Neutrophil (primary cell): ENCODE results near the gene RGS19.

Experiments used
- H3K27ac ChIP-seq: fragments of 200-600 bp; sonication (generic); 2 replicates; pipeline ENCODE4 v1.5.1; 2016; ENCODE audit warnings: mild to moderate bottlenecking, moderate library complexity
- H3K27me3 ChIP-seq: fragments of 200-600 bp; sonication (generic); 2 replicates; pipeline ENCODE4 v1.6.0; 2016; ENCODE audit warnings: mild to moderate bottlenecking
- H3K36me3 ChIP-seq: fragments of 200-600 bp; sonication (generic); 2 replicates; pipeline ENCODE4 v1.5.1; 2017
- H3K4me1 ChIP-seq, 2 experiments: fragments of 200-600 bp in 1 of 2; sonication (generic) in 1 of 2; 1 replicate in 1 of 2; 2 replicates in 1 of 2; pipeline versions ENCODE4 v1.5.1 to v1.6.1; 2013 to 2016; ENCODE audit warnings: low read depth in 1 of 2, low read length in 1 of 2, mild to moderate bottlenecking in 1 of 2, moderate library complexity in 1 of 2; ENCODE audit not compliant: control insufficient read depth in 1 of 2, insufficient read depth in 1 of 2
- H3K4me3 ChIP-seq, 2 experiments: fragments of 200-600 bp in 1 of 2; sonication (generic) in 1 of 2; 1 replicate in 1 of 2; 2 replicates in 1 of 2; pipeline ENCODE4 v1.5.1; 2013 to 2016; ENCODE audit warnings: low read depth in 1 of 2, low read length in 1 of 2, mild to moderate bottlenecking in 1 of 2, moderate library complexity in 1 of 2
- H3K9me3 ChIP-seq: fragments of 200-600 bp; sonication (generic); 2 replicates; pipeline ENCODE4 v1.5.1; 2016
- CTCF ChIP-seq: fragments of 200-600 bp; sonication (generic); IDR thresholded peaks from 2 replicates; pipeline ENCODE4 v1.5.1; 2016; ENCODE audit warnings: antibody characterized with exemption

RGS19 gene

DNA sequence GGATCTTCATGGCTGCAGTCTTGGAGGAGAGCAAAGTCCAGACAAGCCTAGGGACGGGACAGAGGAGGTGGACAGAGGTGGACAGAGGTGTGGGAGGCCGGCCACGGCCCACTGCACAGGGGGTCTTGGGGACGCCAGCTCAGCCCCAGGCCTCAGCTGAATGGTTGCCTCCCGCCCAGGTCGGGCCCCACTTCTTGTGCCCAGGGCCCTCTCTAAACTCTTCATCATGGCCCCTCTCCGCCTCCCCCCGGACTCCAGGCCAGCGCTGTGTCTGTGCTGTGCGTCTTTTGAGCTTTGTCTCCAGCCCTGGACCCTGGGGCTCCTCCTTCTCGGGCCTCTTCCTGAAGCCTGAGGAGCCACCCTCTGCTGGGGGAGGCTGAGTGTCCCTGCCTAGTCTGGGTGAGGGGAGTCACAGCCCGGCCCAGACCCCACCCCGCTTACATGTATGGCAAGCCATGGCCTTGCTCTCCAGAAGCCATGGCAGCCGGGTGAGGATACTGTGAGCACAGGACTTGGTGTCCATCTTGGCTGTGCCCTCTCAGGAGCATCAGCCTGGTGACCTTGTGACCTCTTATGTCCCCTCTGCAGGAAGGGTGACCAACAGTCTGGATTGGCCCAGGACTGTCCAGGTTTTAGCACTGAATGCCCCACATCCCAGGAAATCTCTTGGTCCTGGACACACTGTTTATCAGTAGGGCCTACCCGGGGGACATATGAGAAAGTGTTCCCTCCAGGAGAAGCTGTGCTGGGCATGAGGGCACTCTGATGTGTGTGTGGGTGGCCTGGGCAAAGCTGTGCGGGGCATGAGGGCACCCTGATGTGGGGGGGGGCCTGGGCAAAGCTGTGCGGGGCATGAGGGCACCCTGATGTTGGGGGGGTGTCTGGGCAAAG, 37.5 kb upstream of the RGS19 start:
- Histone ChIP-seq H3K4me1 (peaks cover 6 to 9% of the 10 kb centered on the region in 2 experiments), H3K9me3 (no peaks in the 10 kb centered on the region), H3K36me3 (no peaks in the 10 kb centered on the region), H3K27ac (no peak overlapping the region), H3K27me3 (peaks cover 17% of the 10 kb centered on the region), H3K4me3 (no peak overlapping the region)
- no peak for TF ChIP-seq CTCF

DNA sequence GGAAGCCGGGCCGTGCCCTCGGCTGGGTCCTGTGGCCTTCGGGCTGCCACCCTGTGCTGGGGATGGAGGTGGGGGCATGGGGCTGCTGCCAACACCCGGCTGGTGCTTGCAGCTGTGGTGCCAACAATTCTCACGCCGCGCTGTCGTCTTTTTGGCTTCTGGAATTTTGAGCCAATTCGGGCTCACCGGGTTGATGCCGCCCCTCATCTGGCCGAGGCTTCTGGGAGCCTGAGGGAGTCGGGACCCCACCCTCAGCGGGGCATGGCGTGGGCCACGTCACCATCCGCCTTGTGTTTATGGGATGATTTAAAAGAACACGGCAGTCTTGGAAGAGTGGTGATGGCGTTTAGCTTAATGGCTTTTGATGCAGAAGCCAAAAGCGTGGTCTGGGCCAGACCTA, 36.7 kb upstream of the RGS19 start:
- peaks cover 9% of the 10 kb centered on the region for H3K27me3 ChIP-seq
- no peak for TF ChIP-seq CTCF
- H3K27ac ChIP-seq: no peak overlapping the region
- H3K9me3 ChIP-seq: no peaks in the 10 kb centered on the region
- H3K4me3 ChIP-seq: no peak overlapping the region
- no peaks in the 10 kb centered on the region for H3K36me3 ChIP-seq
- H3K4me1 ChIP-seq: peaks cover 6 to 9% of the 10 kb centered on the region in 2 experiments

DNA sequence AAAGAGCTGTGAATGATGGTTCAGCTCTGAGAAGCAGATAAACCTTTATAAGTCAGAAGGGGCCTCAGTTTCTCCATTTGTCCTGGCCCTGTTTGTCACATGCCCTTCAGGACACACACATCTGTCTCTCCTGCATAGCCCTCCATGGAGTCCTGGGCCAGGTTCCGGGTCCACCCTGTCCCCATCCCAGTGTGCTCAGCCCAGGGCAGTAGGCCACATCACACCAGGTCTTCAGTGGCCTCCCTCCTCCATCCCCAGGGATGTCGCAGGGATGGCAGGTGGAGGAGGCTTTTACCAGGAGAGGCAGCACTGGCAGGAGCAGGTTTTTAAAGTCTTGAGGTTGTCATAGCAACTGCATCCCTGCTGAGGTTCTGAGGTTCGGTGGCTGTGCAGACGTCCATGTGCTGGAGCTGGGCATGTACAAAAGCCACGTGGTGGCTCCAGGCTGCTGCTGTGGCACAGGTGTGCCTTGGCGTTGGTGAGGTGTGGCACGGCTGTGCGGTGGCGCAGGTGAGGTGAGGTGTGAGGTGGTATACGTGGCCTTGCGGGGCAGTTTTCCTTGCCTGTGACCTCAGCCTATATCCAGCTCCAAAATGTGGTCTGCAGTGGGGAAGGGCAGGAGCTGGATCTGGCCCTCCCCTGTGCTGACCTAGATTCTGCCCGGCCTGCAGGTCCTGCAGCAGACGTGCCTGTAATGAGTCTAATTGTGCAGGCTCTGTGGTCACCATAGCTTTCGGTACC, 36.0 kb upstream of the RGS19 start:
- Histone ChIP-seq H3K9me3 (no peaks in the 10 kb centered on the region), H3K27ac (no peak overlapping the region), H3K4me3 (no peak overlapping the region), H3K27me3 (peaks cover 4% of the 10 kb centered on the region), H3K36me3 (no peaks in the 10 kb centered on the region), H3K4me1 (peaks cover 5% of the 10 kb centered on the region in 2 experiments)
- no peak for TF ChIP-seq CTCF

DNA sequence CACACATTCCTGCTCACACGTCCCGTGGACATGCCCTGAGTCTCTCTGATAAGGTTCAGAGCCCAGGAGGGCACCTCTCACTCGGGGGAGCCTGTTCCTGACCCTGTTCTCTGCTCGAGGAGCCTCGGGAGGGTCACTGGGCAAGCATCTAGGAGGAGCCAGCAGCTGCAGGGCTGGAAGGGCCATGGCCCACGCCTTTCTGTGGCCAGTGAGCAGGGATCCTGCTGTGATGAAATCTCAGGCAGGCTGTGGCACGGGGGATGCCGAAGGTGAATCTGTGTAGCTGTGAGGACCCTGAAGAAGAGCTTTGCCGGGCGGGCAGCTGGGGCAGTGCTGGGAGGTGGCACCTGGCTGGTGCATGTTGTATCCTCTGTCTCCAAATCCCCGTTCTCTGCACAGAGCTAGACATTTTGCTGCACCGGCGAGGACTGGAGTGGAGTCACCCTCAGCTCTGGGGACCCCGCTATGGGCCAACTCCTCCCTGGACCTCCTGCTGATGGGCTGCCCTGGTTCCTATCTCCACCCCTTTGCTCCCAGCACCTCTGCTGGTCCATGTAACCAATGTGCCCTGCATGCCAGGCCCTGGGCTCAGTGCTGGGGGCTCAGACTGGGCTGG, 35.1 kb upstream of the RGS19 start:
- H3K4me3 ChIP-seq: no peak overlapping the region
- H3K27me3 ChIP-seq: peaks cover 4% of the 10 kb centered on the region
- no peaks in the 10 kb centered on the region for H3K4me1 ChIP-seq
- no peak for TF ChIP-seq CTCF
- no peaks in the 10 kb centered on the region for H3K9me3 ChIP-seq
- no peak overlapping the region for H3K27ac ChIP-seq
- no peaks in the 10 kb centered on the region for H3K36me3 ChIP-seq

GRCh38 chr20:64113796-64114355, 34.6 kb upstream of the RGS19 start:
- TF ChIP-seq CTCF: no peak
- H3K27me3 ChIP-seq: peaks cover 4% of the 10 kb centered on the region
- no peaks in the 10 kb centered on the region for H3K4me1 ChIP-seq
- no peaks in the 10 kb centered on the region for H3K36me3 ChIP-seq
- H3K27ac ChIP-seq: no peak overlapping the region
- no peaks in the 10 kb centered on the region for H3K9me3 ChIP-seq
- no peak overlapping the region for H3K4me3 ChIP-seq
